ENCODE results near the gene P4HB.

DNA sequence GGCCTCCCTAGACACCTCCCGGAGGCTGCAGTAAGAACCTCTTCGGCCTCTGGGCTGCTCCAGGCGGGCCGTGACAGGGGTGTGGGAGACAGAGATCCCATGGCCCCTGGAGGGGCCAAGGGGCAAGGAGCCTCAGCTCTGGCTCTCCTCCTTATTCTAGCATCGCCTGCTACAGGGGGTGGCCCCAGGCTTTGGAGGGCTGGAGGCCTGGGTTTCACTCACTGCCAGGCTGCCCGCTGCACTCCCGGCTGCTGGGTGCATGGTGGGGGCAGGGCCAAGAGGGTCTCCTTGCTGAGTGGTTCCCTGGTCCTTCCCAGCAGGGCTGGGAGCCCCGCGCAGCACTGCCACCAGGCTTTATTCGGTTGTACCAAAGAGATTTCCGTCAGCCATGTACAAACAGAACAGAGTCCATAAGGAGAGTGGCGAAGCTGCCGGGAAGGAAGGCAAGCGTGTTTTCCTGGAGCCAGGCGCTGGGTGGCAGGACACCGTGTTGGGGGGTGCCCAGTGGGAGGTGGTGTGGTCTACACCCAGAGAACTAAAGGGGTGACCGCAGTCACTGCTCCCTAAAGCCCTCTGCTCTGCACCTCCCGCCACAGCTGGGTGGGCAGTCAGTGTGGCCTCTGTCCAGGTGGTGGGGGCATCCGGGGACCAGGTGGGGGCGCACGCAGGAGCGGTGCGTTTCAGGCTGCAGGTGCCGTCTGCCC is 43.7 kb upstream of the P4HB start:
- TF ChIP-seq, protein P1, sequence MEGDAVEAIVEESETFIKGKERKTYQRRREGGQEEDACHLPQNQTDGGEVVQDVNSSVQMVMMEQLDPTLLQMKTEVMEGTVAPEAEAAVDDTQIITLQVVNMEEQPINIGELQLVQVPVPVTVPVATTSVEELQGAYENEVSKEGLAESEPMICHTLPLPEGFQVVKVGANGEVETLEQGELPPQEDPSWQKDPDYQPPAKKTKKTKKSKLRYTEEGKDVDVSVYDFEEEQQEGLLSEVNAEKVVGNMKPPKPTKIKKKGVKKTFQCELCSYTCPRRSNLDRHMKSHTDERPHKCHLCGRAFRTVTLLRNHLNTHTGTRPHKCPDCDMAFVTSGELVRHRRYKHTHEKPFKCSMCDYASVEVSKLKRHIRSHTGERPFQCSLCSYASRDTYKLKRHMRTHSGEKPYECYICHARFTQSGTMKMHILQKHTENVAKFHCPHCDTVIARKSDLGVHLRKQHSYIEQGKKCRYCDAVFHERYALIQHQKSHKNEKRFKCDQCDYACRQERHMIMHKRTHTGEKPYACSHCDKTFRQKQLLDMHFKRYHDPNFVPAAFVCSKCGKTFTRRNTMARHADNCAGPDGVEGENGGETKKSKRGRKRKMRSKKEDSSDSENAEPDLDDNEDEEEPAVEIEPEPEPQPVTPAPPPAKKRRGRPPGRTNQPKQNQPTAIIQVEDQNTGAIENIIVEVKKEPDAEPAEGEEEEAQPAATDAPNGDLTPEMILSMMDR (IDR thresholded peaks at IDR 0.05): no peak
- TF ChIP-seq EZH2 (IDR thresholded peaks at IDR 0.05): no peak

Measured in neural progenitor cell (in vitro differentiated cells).